Ovary (tissue), 3 donors: ENCODE results near the gene KRTAP5-10.
"Not testable (repeated sequence)": the region's sequence is repeated elsewhere in the genome, so short reads cannot be mapped to it uniquely, and the experiment has no call there.

ENCODE experiments used
- CTCF ChIP-seq, 3 donors: fragments of 450-650 bp in 2 of 3; fragments of 200-600 bp in 1 of 3; IDR thresholded peaks; one replicate each; pipeline versions ENCODE4 v1.5.1 to v1.8.0; 2016 to 2022; ENCODE audit warnings: antibody characterized with exemption in 3 of 3, mild to moderate bottlenecking in 1 of 3
- EP300 ChIP-seq: sonication (generic); formaldehyde crosslinking; IDR thresholded peaks from one replicate; pipeline ENCODE4 v1.6.1; 2017; ENCODE audit warnings: antibody characterized with exemption
- POLR2A ChIP-seq: fragments of 450-650 bp; IDR thresholded peaks from one replicate; pipeline ENCODE4 v1.6.1; 2017; ENCODE audit warnings: antibody characterized with exemption, mild to moderate bottlenecking, moderate library complexity
- donor health status: DM: no; HTN: no; CAD: no.

- not testable (repeated sequence) for TF ChIP-seq EP300; CTCF (IDR thresholded peaks at IDR 0.05); POLR2A
These were observed 42.3 kb downstream of the KRTAP5-10 start for GRCh38 chr11:71607520-71608216.
